HG03064 (cell line): ENCODE measurements around the gene ARL3.
A peak's percentile ranks its signal among the peaks of the same experiment; 100 is the strongest.

Experiments used
- ATAC-seq: cut with Tn5 transposase; IDR thresholded peaks from one replicate; pipeline ENCODE4 v1.9.1; 2021; ENCODE audit warnings: low read depth; ENCODE audit not compliant: unreplicated experiment

Gene ARL3

DNA sequence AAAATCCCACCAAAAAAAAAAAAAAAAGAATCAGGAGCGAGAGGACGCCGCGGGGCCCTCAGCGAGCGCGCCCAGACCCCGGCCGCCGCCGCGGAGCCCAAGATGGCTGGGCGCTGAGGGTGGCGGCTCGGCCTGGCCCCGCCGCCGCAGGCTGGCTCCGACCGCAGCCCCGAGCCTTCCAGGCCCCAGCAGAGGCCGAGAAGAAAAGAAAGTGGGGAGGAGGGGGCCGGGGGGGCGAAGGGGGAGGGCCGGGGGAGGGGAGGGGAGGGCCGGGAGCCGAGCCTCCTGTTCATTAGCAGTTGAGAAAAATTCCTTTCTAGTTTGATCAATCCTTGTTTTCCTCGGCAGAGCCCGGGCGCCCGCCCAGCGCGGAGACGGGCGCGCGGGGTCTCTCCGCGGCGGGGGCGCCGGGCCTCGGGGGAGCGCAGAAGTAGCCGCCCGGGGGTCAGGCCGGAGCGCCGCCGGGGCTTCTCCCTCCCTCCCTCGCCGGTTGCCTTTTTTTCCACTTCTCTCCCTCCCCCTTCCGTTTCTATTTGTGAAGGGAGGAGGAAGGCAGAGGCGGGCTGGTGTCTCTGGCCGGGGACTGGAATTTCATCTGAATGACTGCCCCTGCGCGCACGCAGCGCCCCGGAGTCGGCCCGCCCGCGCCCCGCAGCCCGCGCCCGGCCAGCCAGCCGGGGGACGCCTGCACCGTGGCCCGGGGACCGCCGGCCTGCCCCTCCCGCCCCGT lies 70.7 kb downstream of the ARL3 start:
- ATAC-seq = no peak

DNA sequence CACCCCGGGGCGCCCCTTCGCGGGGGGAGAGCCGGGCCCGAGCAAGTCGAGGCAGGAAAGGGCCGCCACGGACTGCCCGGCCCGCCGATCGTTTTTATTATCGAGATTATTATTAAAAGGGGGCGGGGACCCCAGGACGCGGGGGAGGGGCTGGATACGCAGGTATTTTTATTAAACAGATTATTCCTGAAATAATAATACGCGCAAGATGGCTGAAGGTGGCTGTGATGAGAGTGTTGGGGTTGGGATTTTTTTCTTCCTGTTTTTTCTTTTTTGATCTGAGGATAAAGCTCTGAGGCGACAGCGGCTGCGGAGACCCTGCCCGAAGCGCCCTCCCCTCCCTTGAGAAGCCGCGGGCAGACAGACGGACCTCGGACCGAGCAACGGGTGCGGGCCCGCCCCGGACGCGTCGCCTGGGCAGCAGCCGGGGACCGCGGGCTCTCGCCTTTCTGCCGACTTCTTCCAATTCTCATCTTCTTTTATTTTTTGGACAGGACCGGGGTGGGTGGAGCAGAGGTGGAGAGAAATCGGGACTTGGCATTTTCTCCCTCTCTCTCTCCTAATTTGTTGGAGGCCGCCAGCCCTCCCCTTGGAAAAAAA lies 71.4 kb downstream of the ARL3 start:
- no peak for ATAC-seq

DNA sequence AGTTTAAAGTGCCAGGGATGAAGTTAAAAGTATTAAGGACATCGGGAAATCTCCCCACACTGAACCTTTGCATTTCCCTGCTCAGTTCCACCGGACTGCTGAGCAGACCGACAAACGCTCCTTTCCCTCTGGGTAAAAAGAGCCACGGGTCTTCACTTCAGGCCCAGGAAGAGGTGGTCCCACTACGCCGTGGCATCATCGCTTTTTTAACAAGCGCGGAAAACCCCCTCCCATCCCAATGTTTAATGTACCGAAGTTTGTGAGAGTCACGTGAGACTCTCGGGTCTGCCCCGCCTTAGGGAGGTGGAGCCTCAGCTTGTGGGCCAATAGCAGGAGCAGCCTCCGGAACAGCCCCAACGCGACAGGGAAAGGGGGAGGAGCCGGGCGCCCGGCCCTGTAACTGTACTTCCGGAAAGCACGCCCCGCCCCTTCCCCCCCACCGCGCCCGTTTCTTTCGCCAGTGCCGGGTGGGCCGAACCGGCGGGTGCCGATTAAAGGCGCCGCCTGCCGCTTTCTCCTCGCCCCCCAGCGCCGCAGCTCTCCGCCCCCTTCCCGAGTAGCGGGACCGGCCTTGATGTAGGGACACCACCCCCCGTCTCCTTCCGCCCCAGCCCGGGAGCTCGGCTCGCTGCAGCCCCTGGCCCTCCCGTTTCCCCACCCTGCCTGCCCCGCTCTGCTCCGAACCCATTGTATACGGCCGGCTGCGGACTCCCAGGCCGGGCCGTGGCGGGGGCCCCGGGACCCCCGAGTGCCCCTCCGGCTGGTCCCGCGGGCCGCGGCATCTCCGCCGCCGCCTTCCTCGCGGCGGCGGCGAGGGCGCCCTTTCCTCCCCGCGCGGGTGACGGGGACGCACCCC lies 72.1 kb downstream of the ARL3 start:
- peak; percentile 53 for ATAC-seq

DNA sequence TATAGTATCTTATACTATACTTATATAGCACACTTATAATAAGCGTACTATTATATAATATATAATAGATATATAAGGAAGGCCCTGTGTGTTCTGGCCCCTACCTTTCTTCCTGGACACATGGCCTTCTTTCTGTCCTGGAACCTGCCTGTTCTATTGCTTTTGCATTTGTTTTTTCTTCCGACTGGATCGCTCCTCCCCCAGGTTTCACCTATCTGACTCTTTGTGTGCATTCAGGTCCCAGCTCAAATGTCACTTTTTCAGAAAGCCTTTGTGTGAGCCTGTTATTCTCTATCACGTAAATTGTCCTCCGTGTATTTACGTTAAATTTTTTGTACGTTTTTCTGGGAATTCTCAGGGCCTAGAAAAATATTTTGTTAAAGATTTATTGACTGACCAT lies 72.8 kb downstream of the ARL3 start:
- no peak for ATAC-seq

DNA sequence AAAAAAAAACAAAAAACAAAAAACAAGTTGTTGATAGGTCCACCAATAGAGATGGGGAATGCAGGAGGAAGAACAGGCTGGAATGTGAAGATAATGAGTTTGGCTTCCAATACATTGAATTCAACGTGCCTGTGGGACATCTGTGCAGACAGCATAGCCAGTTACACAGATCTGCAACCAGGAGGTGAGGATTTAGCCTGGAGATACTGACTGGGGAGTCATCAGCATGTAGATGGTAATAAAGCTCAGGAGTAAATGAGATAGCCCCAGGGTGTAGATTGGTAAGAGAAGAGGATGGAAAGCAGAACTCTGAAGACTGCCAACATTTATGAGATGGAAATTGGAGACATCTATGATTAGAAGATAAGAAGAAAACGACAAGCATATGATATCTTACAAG lies 74.7 kb downstream of the ARL3 start:
- ATAC-seq = no peak

DNA sequence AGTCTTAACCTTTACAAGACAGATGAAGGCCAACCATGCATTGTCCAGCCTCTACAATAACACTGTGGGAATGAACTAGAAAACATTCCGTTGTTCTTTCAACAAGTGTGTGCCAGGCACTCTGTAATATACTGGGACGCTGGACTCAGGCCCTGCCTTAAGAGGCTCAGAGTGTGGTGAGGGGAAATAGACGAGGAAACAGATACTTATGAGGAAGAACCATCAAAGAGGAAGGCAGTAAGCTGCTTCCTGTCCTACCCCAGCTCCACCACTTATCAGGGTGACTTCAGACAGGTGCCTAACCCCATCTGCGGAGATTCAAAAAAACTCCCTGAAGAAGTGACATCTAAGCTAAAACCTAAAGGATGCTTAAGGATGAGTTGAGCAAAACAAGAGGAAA lies 78.8 kb downstream of the ARL3 start:
- ATAC-seq = no peak

DNA sequence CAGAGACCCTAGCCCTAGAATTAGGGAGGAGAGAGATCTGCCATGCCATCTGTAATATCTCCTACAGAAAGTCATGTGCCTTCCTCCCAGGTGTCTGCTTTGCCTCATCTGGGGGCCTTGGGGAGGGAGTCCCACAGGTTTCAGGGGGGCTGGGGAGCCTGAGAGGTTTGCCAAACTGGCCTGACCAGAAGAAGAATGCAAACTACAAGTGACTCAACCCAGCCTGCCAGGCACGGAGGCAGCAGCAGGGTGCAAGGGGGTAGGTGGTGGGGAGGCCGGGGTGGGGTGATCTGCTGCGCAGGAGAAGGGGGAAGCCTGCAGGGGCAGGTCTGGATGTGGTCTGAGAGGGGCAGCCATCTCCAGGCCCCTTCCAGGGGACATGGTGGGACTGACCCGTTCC lies 79.5 kb downstream of the ARL3 start:
- ATAC-seq = no peak

DNA sequence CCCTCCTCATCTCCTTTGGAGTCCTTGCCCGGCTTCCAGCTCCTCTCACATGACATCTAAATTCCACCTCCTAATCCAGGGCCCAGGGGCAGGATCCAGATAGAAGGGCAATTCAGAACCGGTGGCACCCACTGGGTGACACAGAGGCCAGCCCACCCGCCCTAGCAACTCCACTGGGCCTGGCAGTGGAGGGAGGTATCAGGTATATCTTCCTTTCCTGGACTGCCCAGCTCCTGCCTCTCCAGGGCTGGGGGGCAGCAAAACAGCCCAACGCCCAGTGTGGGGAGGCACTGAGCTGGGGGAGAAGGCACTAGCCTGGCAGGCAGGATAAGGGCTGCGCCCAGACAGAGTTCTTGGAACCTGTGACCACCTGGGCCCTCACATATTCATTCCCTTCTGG lies 80.3 kb downstream of the ARL3 start:
- ATAC-seq = no peak

DNA sequence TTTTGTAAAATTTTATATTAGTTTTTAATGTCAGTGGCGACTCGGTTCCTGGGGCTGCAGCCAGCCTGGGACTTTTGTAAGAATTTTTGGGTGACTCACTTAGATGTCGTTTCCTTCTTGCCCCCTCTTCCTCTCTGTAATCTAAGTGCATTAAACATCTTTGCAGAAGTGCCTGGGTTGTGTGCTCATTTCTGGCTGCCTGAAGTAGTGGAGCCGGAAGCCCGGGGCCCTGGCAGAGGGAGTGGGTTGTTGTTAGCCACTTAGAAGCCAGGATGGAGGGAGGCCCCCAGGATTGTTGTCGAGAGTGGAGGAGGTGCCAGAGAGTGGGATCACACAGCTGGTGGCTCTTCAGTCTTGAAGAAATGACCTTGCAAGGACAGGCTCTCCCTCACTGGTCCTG lies 80.9 kb downstream of the ARL3 start:
- ATAC-seq = no peak

DNA sequence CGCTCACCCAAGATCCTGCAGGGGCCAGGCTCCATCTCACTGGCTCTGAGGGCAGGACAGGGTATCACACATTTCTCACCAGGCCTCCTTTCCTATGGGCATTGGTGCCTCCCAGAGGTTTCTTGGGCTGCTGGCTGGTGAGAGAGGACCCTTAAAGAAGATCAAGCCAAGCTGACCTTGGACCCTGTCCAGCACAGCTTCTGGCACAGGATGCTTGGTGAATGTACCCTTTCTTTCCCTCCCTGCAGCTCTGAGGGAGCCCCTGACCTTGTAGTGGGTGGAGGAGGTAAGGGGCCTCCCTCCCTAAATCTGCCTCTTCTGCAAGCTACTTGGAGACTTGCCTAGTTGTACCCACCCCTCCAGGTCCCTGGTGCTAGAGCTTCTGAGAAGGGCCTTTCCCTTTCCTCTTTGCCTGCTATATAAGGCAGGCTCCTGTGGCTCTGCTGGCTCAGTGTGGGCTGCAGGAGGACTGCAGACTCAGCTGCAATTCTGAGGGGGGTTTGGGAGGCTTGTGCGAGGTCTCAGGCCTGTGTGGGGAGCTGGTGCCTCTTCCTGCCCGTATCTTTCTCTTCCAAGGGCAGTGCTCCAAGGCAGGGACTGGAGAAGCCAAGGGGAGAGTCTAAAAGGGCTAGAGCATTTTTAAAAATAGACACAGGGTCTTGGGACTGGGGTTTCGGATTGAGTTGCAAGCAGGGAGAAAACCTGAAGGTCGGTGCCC lies 81.6 kb downstream of the ARL3 start:
- no peak for ATAC-seq

DNA sequence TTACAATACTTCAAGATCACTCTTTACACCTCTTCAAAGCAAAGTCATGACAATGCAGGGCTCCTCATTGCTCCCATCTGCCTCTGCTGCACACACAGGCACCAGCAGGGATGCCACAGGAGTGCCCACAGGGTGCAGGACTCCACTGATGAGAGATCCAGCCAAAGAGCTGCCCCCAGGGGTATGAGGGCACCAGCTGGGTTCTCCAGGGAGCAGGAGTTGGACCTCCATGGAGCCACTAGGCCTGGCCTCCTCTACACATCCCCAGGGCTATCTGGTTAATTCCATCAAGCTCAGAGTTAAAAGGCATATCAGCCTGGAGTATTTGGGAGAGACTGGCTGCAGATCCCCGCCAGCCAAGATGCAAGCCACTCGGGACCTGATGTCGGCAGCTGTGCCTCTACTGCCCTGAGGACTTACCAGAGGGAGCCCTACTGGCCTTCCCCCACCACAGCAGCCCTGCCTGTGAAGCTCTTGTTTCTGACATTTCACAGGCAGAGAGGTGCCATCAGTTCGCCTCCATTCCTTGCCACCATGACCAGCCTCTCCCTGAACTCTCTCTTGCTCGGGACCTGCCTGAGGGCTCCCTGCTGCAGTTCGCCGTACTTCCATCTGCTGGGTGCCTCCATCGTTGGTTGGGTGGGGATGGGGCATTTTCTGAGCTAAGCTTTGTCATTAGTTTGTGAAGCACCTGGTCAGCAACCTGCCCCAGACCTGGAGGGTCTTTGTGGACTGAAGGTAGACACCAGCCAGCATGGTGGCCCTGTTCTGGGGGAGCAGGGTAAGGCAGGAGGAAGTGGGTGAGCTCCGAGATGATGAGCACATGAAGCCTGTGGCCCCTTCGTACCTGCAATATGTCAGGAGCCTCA lies 82.4 kb downstream of the ARL3 start:
- ATAC-seq = no peak

DNA sequence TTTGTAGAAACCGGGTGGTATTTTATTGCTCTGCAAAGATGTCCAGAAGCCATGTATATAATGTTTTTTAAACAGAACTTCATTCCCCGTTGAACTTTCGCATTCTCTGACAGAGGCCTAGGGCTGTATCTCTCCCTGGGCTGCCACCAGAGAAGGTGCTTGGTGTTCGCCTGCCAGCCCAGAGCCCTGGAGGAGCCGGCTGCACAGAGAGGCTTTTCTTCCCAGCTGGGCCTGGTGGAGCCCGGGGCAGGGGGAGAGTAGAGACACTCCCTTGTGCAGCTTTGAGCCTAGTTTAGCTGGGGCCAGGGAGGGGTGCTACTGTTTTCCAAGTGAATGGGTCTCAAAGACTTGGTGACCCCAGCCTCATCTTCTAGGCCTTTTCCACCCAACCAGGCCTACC lies 83.5 kb downstream of the ARL3 start:
- ATAC-seq = no peak

DNA sequence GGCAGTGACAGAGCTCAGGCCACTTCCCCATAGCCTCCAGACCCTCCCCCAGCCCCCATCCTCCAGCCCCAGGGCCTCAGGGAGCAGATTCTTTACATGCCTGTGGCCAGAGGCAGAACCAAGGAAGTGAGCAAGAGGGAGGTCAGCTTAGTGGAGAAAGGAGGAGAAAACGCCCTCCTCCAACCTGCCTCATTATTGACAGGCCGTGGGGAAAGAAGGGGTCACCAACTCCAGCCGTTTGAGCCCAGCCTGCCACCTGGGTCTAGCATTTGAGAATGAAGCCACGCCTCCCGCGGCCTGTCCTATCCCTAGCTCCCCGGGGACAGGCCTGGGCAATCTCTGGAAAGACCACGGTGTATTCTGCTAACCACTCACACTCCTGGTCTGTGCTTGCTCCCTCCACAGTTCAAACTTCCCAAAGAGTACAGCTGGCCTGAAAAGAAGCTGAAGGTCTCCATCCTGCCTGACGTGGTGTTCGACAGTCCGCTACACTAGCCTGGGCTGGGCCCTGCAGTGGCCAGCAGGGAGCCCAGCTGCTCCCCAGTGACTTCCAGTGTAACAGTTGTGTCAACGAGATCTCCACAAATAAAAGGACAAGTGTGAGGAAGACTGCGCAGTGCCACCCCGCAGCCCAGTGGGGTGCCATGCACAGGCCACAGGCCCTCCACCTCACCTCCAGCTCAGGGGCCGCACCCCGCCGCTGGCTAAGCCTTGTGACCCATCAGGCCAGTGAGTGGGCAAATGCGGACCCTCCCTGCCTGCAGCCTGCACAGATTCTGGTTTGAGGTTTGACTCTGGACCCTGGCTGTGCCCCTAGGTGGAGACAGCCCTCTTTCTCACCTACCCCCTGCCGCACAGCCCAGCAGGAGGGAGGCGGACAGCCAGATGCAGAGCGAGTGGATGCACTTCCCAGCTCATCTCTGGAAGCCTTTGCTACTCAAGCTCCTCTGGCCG lies 84.3 kb downstream of the ARL3 start:
- no peak for ATAC-seq

DNA sequence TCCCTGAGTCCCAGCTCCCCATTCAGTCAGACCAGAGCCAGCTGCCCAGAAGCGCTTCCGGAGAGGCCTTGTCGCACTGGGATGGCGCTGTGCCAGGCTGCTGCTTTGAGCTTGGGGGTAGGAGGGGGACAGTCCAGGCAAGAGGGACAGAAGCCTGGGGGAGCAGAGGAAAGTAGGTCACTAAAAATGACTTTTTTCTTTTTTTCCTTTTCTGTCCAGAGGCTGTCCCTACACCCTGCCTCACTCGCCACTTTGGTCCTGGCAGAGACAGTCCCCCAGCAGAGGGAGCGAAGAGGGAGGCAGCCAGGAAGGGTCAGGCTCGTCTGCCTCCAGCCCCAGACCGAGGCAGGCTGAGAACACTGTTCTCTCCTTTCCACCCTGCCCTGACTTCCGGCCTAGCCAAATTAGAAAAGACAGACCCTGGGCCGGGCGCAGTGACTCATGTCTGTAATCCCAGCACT lies 85.7 kb downstream of the ARL3 start:
- ATAC-seq = no peak

DNA sequence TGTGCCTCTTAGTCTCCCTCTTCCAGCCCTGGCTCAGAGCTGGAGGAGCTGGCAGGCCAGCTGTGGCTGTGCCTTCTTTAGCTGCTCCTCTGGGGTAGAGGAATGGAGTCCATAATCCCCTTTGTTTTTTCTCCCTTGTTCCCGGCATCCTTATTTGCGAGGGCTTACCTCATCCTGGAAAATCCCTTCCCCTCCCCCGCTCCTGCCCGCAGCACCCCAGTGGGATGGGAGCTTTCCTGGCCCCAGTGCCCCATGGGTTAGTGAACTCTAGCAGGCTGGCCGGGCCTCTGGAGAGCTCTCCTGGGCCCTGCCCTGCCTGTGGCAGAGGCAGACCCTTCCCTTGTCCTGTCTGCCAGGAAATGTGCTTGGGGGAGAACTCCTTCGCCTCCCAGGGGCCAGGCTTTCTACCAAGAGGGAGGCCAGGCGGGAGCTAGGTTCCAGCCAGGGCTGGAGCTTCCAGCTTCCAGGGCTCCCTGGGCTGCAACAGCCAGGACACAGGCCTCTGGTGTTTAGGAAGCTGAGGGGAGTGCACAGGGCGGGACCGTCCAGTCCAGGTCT lies 86.4 kb downstream of the ARL3 start:
- ATAC-seq = no peak

DNA sequence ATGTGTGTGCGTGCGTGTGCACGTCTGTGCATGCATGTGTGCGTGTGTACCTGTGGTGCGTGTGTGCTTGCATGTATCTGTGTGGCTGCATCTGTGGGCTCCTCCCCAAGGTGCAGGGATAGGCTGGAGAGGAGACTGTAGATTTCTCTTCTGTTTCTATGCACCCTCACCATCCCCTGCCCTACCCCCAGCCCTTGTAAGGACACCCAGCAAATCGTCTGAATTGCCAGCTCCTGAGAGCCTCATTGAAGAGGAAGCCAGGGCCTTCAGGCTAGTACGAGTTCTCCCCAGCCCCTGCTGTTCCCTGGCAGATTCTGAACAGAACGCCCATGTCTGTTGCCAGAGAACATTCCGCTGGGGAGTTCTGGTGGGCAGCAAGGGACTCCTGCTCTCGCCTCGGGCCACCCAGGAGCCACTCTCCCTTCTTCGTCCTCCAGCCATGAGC lies 86.9 kb downstream of the ARL3 start:
- no peak for ATAC-seq

DNA sequence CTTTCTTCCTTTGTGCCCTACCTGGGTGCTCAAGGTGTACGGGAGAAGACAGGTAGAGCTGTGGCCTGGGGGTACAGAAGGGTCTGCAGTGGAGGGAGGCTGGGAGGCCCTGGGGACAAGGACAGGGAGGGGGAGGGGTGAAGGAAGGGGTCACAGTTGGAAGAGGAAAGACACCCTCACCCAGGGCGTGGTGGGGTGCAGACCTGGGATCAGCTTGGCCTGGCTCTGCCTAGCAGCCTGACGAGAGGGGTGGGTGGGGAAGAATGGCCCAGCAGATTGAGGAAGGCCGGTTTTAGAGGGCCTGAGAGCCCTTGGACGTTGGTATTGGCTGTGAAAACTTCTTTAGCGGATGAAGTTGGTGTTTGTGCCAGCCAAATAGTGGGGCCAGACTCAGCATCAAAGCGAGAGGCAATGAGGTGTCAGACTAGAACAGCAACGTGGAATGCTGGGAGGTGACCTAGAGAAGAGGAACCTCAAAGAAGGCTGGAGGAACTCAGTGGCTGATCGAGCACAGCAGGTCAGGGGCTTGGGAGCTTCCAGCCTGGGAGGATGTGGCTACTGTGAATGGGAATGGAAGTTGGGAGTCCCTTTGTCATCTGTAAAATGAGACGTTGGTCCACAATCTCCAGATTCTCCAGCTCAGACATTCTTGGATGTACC lies 88.0 kb downstream of the ARL3 start:
- no peak for ATAC-seq
